ENCODE results near the gene RBM19. TPM values are rescaled to one million over a fixed set of nuclear protein-coding genes. Genes with fewer than 3 reads are reported as not detected.

The RBM19 gene
- total and polyA plus RNA-seq, 2 donors (not counting 3 experiments of a cell fraction or from before 2014, with no cell fraction given) = 13.2 to 34.4 TPM

- BruUV-seq (replicated peaks) = no TSS peak
These were observed 25.5 kb downstream of the RBM19 start for GRCh38 chr12:113940357-113941207.

More at GRCh38 chr12:113940357-113941207, 25.5 kb downstream of the RBM19 start:
- Histone ChIP-seq H3K9ac (replicated peaks; ENCODE audit: extremely low read depth, insufficient read depth, low read length) (no peak overlapping the region), H4K20me1 (replicated peaks; ENCODE audit: control insufficient read depth, extremely low read depth, insufficient read depth, low read length) (no peaks in the 10 kb centered on the region), H3K79me2 (ENCODE audit: control insufficient read depth, insufficient read depth, low read length) (no peaks in the 10 kb centered on the region), H2AFZ (ENCODE audit: low read depth, low read length) (no peak overlapping the region), H3K27ac (ENCODE audit: insufficient read depth, low read depth, low read length) (no peak overlapping the region), H3K9me3 (replicated peaks; ENCODE audit: control insufficient read depth, insufficient read depth, low read length) (no peaks in the 10 kb centered on the region), H3K4me1 (ENCODE audit: control insufficient read depth, extremely low read depth, insufficient read depth, low read length) (peaks cover under 1% of the 10 kb centered on the region), H3K4me3 (replicated peaks in 1 of 3; ENCODE audit: insufficient read depth in 1 of 3, low read depth in 1 of 3, low read length in 3 of 3) (no peak overlapping the region), H3K36me3 (ENCODE audit: control insufficient read depth in 2 of 2, extremely low read depth in 1 of 2, insufficient read depth in 2 of 2, low read length in 2 of 2) (peaks cover 13 to 24% of the 10 kb centered on the region in 2 experiments), H3K27me3 (ENCODE audit: control insufficient read depth in 2 of 2, insufficient read depth in 2 of 2, low read length in 2 of 2) (no peaks in the 10 kb centered on the region), H3K9me1 (replicated peaks; ENCODE audit: control insufficient read depth, extremely low read depth, insufficient read depth, low read length) (no peaks in the 10 kb centered on the region), H3K4me2 (ENCODE audit: insufficient read depth, low read length) (no peak overlapping the region)
- CTCF ChIA-PET = interaction anchor here (1.1 kb wide), 1 partner anchor 40 kb away, joined by 4 read pairs; no protein-coding TSS in a partner anchor
- TF ChIP-seq MYC (IDR thresholded peaks at IDR 0.05; ENCODE audit: low read depth, low read length) = no peak
- TF ChIP-seq POLR2AphosphoS5 (IDR thresholded peaks at IDR 0.05; ENCODE audit: insufficient read depth, low read depth, low read length) = no peak
- TF ChIP-seq EZH2 (IDR thresholded peaks at IDR 0.05; ENCODE audit: borderline replicate concordance, low read depth, low read length, severe bottlenecking) = no peak
- no peak for TF ChIP-seq JUN (IDR thresholded peaks at IDR 0.05; ENCODE audit: borderline replicate concordance, insufficient read depth, insufficient read length, low read depth)
- TF ChIP-seq, protein P1, sequence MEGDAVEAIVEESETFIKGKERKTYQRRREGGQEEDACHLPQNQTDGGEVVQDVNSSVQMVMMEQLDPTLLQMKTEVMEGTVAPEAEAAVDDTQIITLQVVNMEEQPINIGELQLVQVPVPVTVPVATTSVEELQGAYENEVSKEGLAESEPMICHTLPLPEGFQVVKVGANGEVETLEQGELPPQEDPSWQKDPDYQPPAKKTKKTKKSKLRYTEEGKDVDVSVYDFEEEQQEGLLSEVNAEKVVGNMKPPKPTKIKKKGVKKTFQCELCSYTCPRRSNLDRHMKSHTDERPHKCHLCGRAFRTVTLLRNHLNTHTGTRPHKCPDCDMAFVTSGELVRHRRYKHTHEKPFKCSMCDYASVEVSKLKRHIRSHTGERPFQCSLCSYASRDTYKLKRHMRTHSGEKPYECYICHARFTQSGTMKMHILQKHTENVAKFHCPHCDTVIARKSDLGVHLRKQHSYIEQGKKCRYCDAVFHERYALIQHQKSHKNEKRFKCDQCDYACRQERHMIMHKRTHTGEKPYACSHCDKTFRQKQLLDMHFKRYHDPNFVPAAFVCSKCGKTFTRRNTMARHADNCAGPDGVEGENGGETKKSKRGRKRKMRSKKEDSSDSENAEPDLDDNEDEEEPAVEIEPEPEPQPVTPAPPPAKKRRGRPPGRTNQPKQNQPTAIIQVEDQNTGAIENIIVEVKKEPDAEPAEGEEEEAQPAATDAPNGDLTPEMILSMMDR (IDR thresholded peaks at IDR 0.05; ENCODE audit: extremely low read depth in 1 of 2, insufficient read depth in 1 of 2, low read depth in 1 of 2, low read length in 2 of 2) = no peak
- no peak for TF ChIP-seq GATA2 (IDR thresholded peaks at IDR 0.05; ENCODE audit: insufficient read depth, insufficient read length, low read depth, low read length)
- no peak for TF ChIP-seq POLR2A (IDR thresholded peaks at IDR 0.05; ENCODE audit: low read depth, low read length)
- TF ChIP-seq, protein P2, sequence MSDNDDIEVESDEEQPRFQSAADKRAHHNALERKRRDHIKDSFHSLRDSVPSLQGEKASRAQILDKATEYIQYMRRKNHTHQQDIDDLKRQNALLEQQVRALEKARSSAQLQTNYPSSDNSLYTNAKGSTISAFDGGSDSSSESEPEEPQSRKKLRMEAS (IDR thresholded peaks at IDR 0.05; ENCODE audit: insufficient read depth, insufficient read length) = no peak
- TF ChIP-seq FOS (IDR thresholded peaks at IDR 0.05; ENCODE audit: borderline replicate concordance, insufficient read depth, low read length) = no peak
- POLR2A ChIA-PET = no interaction called here
- intact Hi-C loops (cut with micrococcal nuclease) (no loop called here), dilution Hi-C loops (cut with MboI; ENCODE audit: extremely low pct_ligation_motif_present, low sequenced_read_pairs) (no loop called here)
- DNase-seq (ENCODE audit: low read depth, low spot score) (no peak), FAIRE-seq (no peak)

All from endothelial cell of umbilical vein (primary cell).